Measurements from ENCODE around the gene RNF17. TPM values are rescaled to one million over a fixed set of nuclear protein-coding genes. Genes with fewer than 3 reads are reported as not detected.

RNF17 gene
- total RNA-seq, 1 donor from 2014 or later: 0.20 TPM

GRCh38 chr13:24894972-24895300 is 131.0 kb downstream of the RNF17 start:
- DNase-seq (ENCODE audit: low read depth in 2 of 2): no peak

DNA sequence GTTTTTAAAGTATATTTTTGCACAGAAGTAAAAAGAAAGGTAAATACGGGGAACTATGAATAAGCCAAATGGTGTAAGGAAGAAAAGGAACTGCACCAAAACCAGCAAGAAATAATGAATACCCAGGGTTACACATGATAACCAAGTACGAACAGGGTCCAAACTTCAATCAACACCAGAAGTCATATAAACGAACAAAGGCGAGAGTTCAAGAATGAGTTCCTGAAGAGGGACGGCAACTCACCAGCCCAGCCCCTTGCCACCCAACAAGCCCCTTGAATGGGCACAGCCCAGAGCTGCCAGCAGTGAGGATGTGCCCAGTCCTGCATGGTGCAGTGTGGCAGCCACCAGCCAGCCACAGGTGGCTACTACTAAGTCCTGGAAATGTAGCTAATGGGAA is 132.1 kb downstream of the RNF17 start:
- DNase-seq (ENCODE audit: low read depth in 2 of 2): no peak

- no peak for DNase-seq (ENCODE audit: low read depth in 2 of 2)
Observed at GRCh38 chr13:24897293-24897692, 133.3 kb downstream of the RNF17 start.

DNA sequence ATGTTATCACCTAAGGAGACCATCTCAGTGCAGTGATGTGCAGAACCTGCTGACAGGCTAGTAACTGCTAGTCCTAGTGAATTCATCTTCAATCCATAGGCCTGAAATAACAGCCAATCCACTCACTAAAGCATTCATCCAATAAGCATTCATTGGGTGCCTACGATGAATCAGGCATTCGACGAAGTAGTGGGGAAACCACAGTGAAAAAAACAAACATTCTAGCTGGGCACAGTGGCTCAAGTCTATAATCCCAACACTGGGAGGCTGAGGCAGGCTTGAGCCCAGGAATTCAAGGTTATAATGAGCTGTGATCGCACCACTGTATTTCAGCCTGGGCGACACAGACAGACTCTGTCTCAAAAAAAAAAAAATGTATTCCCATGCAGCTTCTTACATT is 135.6 kb downstream of the RNF17 start:
- no peak for DNase-seq (ENCODE audit: low read depth in 2 of 2)

DNA sequence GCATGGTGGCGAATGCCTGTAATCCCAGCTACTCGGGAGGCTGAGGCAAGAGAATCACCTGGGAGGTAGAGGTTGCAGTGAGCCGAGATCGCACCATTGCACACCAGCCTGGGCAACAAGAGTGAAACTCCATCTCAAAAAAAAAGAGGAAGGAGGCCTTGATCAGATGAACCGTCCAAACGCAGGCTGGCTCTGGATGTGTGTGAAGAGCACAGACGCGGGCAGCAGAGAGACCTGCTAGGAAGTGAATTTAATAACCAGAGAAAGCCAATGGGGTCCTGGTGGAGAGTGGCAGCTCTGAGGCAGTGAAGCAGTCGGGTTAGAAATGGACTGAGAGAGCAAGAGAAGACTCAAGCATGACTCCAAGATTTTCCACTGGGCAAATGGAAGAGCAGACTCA is 136.5 kb downstream of the RNF17 start:
- no peak for DNase-seq (ENCODE audit: low read depth in 2 of 2)

- DNase-seq (ENCODE audit: low read depth in 2 of 2): no peak
Observed at GRCh38 chr13:24905242-24905641, 141.3 kb downstream of the RNF17 start.

- no peak for DNase-seq (ENCODE audit: low read depth in 2 of 2)
Observed at GRCh38 chr13:24906268-24906667, 142.3 kb downstream of the RNF17 start.

DNA sequence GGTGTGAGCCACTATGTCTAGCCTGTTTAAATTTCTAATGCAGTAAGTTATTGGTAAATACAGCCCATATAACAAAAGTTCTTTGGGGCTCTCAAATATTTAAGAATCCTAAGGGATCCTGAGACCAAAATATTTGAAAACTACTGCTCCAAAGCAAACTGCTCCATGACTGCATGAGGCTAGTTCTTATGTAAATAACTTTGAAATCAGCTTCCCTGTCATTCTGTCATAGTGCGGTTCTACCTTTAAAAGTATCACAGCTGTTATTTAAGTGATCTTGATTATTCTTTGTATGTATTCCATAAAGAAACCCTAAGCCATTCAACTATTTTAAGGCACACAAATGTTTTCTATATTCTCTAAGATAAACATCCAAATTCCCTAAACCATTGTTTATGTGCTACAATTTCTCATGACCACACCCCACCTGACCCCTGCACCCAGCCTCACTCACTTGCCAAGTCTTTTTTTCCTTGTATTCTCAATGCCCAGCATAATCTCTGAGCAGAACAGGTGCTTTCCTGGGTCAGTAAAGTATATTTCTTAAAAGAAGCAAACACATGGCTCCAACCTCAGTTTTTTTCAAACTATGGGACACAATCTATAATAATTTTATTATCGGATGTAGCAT is 146.6 kb downstream of the RNF17 start:
- DNase-seq (ENCODE audit: low read depth in 2 of 2): peak; percentile 36 to 40

DNA sequence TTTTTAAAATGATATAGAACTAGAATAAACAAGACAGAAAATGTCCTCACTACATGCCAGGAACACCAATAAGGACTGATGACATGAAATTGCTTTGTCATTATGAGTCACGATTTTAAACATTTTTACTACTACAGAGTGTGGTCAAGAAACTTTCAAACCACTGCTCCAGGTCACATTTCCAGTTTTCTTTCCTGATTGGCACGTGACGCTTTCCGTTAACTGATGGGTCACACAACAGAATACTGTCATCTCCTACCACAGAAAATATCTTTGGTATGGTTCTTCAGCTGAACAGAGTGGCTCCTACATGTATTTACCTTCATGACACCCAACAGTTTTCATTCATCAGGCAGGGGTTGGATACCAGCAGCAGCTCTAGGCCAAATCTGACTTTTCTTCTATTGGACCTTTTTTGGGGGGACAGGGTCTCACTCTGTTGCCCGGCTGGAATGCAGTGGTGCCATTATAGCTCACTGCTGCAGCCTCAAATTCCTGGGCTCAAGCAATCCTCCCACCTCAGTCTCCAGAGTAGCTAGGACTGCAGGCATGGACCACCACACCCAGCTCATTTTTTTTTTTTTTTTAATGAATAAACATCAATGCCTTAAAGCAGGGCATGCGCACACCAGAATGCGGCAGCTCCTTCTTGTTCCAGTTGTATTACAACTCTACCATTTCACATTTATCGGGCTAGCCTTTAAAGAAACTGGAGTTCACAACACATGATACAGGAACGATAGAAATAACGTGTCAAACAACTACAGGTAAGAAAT is 147.4 kb downstream of the RNF17 start:
- peak; percentile 77 to 84 for DNase-seq (ENCODE audit: low read depth in 2 of 2)

GRCh38 chr13:24916464-24916863 is 152.5 kb downstream of the RNF17 start:
- no peak for DNase-seq (ENCODE audit: low read depth in 2 of 2)

DNA sequence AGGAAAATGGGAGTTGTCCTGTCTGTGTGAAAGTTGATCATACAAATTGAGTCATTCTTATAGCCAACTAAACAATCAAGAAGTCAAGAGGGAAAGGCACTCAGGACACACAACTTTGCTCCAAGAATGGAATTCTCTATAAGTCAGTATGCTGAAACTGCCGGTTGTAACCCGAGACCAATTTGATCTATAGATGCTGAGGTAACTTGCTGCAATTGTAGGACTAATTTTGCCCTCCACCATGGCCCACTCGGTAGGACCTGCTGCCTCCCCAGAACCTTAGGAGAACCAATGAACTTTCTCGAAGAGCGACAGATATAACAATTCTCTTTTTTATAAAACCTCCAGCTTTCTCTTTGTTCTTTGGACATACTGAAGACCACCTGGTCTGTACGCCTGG is 157.0 kb downstream of the RNF17 start:
- DNase-seq (ENCODE audit: low read depth in 2 of 2): no peak

- no peak for DNase-seq (ENCODE audit: low read depth in 2 of 2)
Observed at GRCh38 chr13:24921881-24922280, 157.9 kb downstream of the RNF17 start.

DNA sequence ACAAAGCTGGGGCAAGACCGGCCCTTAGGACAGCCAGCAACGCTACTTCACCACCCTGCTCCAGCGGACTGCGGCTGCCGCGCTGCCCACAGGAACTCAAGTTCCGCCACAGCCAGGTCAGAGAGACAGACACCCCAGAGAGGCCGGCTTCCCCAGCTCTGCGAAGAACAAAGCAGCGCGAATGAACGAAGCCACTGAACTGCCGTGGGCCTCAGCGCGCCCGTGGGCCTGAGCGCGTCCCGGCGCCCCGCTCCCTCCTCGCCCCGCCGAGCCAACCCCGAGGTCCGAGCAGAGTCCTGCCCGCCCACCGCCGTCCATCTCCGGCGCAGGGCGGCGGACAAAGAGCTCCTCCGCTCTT is 158.4 kb downstream of the RNF17 start:
- DNase-seq (ENCODE audit: low read depth in 2 of 2): peak; percentile 47 to 54

DNA sequence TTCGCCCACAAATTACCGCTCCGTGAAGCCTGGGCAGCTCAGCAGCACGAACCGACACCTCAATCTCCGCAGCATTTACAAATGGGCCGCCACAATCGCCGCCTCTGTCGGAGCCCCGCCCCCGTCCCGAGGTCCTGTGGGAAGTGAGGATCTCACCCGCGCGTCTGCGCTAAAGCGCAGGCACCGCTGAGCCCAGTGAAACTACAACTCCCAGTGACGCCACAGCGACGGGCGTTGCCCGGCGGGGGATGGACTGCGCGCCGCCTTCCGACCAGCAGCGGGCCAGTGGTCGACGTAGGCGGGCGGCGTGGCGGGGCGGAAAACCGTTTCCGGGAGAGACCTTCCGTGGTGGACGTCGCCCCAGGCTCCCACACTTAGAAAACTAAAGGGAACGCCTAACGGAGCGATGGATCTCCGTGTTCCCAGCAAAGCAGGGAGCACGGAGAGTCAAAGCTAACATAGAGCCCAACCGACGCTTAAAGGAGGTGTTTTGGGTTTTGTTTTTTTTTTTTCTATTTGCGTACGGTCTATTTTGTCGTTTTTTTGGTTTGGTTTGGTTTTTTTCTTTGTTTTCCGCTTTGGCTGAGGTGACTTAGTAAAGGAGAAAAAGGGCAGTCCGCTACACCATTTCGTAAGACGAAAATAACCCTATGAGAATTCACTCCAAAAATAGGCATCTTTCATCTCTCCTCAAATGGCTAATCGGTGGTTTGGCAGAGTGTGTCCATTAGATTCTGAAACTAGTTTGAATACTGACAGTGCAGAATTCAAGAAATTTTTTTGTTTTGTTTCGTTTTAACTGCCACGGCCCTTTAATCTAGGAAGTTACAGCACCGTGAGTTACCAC is 159.0 kb downstream of the RNF17 start:
- peak; percentile 98 to 99 for DNase-seq (ENCODE audit: low read depth in 2 of 2)

DNA sequence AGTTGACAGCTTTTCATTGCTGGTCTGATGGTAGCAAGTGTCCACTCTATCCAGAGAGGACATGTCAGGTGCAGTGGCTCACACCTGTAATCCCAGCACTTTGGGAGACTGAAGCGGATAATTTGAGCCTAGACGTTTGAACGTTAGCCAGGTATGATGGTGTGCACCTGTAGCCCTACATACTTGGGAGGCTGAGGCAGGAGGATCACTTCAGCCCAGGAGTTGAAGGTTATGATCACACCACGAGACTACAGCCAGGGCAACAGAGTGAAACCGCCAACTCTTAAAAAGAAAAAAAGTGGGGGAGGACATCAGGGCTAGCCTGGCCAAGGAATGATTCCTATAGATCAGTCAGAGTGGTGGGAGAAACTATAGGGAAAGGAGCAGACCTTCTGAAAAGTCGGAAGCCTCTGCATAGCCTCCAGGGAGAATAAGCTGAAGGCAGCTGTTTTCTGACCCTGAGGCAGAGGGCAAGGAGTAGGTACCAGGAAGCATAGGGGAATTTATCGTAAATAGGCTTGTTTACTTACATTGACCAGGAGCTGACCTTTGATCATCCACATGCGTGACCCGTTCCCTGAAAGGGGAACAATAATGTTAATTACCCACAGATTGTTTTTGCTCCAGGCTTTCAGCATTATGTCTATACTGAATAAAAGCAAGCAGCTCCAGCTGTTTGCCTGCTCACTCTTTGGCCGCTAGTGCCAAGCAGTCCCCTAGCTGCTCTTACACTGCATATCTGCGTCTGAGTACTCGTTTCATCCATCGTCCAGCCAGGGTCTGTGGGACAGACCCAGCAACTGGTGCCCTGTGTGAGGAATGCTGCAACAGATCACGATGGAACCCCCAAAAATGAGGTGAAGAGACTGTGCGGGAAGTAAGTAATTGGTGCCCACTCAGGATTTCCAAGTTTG is 161.6 kb downstream of the RNF17 start:
- DNase-seq (ENCODE audit: low read depth in 2 of 2): no peak

DNA sequence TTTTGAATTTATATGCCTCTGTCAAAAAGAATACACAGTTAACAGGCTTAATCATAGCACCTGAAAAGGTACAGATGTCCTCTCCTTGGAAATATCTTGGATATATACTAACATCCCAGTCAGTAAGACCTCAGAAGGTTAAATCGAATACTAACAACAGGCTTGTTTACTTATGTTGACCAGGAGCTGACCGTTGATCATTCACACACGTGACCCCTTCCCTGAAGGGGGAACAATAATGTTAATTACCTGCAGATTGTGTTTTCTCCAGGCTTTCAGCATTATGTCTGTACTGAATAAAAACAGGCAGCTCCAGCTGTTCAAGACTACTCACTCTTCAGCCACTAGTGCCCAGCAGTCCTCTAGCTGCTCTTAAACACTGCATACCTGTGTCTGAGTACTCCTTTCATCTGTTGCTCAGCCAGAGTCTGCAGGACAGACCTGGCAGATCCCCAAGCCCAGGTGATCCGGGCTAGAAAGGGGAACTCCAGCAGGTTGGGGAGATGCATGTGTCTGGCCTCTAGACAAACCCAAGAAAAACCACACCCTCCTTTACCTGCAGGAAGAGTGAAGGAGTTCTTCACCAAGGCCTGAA is 163.9 kb downstream of the RNF17 start:
- no peak for DNase-seq (ENCODE audit: low read depth in 2 of 2)

- DNase-seq (ENCODE audit: low read depth in 2 of 2): no peak
Observed at GRCh38 chr13:24929196-24929595, 165.2 kb downstream of the RNF17 start.

Data from lung microvascular endothelial cell (primary cell).